Heart left ventricle (tissue), 16 donors: ENCODE data around the gene TGFBR2. TPM values are rescaled to one million over a fixed set of nuclear protein-coding genes. Genes with fewer than 3 reads are reported as not detected.

ENCODE experiments used
- ATAC-seq, 4 donors: fragments of 200-7000 bp; cut with Tn5 transposase; one replicate each; pipeline ENCODE4 v1.9.1; 2020 to 2022; ENCODE audit warnings: moderate library complexity in 4 of 4, mild to moderate bottlenecking in 3 of 4, moderate number of reproducible peaks in 1 of 4
- DNase-seq, 5 donors: peaks; one replicate each; pipeline ENCODE4 v3.0.0-alpha.2; 2020
- H3K27ac ChIP-seq, 12 donors: fragments of 200-600 bp; sonication (generic) in 4 of 12; one replicate each; pipeline versions ENCODE4 v1.5.0 to v1.8.0; 2016 to 2022; ENCODE audit warnings: mild to moderate bottlenecking in 2 of 12
- H3K27me3 ChIP-seq, 9 donors: fragments of 200-600 bp; sonication (generic) in 2 of 9; one replicate each; pipeline versions ENCODE4 v1.5.1 to v1.8.0; 2016 to 2022; ENCODE audit warnings: mild to moderate bottlenecking in 3 of 9
- H3K36me3 ChIP-seq, 9 donors: fragments of 200-600 bp; sonication (generic) in 2 of 9; one replicate each; pipeline versions ENCODE4 v1.5.0 to v1.8.0; 2018 to 2022; ENCODE audit warnings: mild to moderate bottlenecking in 2 of 9
- H3K4me1 ChIP-seq, 12 donors: fragments of 200-600 bp; sonication (generic) in 4 of 12; one replicate each; pipeline versions ENCODE4 v1.5.0 to v1.8.0; 2016 to 2022; ENCODE audit warnings: mild to moderate bottlenecking in 3 of 12
- H3K4me3 ChIP-seq, 12 donors: fragments of 200-600 bp; sonication (generic) in 4 of 12; one replicate each; pipeline versions ENCODE4 v1.5.0 to v1.8.0; 2017 to 2022; ENCODE audit warnings: mild to moderate bottlenecking in 9 of 12, moderate library complexity in 4 of 12
- H3K9me3 ChIP-seq, 12 donors: fragments of 200-600 bp; sonication (generic) in 4 of 12; one replicate each; pipeline versions ENCODE4 v1.5.0 to v1.8.0; 2016 to 2022; ENCODE audit warnings: mild to moderate bottlenecking in 1 of 12
- CTCF ChIP-seq, 12 donors: fragments of 200-600 bp; sonication (generic) in 4 of 12; IDR thresholded peaks; one replicate each; pipeline versions ENCODE4 v1.5.0 to v1.8.0; 2018 to 2022; ENCODE audit warnings: antibody characterized with exemption in 12 of 12, mild to moderate bottlenecking in 5 of 12
- POLR2A ChIP-seq, 2 donors: fragments of 450-650 bp; IDR thresholded peaks; one replicate each; pipeline ENCODE4 v1.6.1; 2017; ENCODE audit warnings: antibody characterized with exemption in 2 of 2, mild to moderate bottlenecking in 2 of 2, moderate library complexity in 2 of 2
- WGBS, 4 donors: extraction: QIAGEN DNeasy Blood & Tissue Kit in 2 of 4; methylation state at CpG; one replicate each; pipeline versions ENCODE4 v1.1.5 to v1.1.7; 2013 to 2018; 5-methylcytosine and 5-hydroxymethylcytosine counted together
- intact Hi-C, 10 donors: fragments of 100-400 bp; cut with DNase I; formaldehyde crosslinking; loops; one replicate each; pipeline versions ENCODE4 v1.11.1 to v1.14.2; 2022
- polyA plus RNA-seq, 2 donors: library from polyadenylated mRNA; stranded (reverse); fragments of 200-250 nt; gene quantifications; one replicate each; pipeline ENCODE4 v1.2.3, GENCODE V29; 2013
- total RNA-seq, 9 donors: library from RNA; depleted of rRNA in 2 of 9; stranded (reverse); fragments of >200 nt in 2 of 9; fragmentation: NEBNext Ultra II Directional in 3 of 9; extraction: Animal tissue kit (Norgen Biotek cat#: 25700) in 3 of 9; gene quantifications; one replicate each; pipeline versions ENCODE4 v1.1.0 to v1.2.4, GENCODE V29; 2016 to 2023
- donor health status: ischemic (EF 13 %, LVEDD 7.1; RV severe dilation, severe dysfunction).
- donor health status: healthy with polysubstance abuse.
- donor health status: DM: no; HTN: yes; CAD: no.
- donor health status: DM: no; HTN: no; CAD: no.
- donor health status: ischemic (EF 25% LVEDD 6.9; RV normal size, moderate dysfunction).
- donor health status: ischemic (EF 25% LVEDD 5.7; RV mildly dilated, moderate dysfunction).
- donor health status: healthy.
- donor health status: DM: yes; HTN: yes; CAD: no.
- donor health status: ischemic (EF 35%, LVEDD 5.7; RV mildly dilated, moderate dysfunction).
- donor health status: nonischemic (EF 11% LVEDD 7.7; RV severe dilation, severe dysfunction).
- donor health status: DM: yes; HTN: yes; CAD: no.
- donor health status: PGD.
- donor health status: ischemic (EF 29% LVEDD 5.4; RV normal size, mild dysfunction).
- donor health status: nonischemic (EF 23%, LVEDD 6.1; RV moderate dilation, normal function).

Gene TGFBR2
- total and polyA plus RNA-seq, 11 donors = 13.8 to 217 (median 143) TPM

- peaks cover 0 to 11% (median 0%) of the 10 kb centered on the region in 12 donors for H3K4me1 ChIP-seq
- intact Hi-C loops = loop anchor here in 2 of 10 donors (10.0 kb wide), 3 partner anchors 627 to 727 kb away; no protein-coding TSS in a partner anchor
- H3K27ac ChIP-seq = no peak overlapping the region
- WGBS, 4 donors = 56 to 60% (median 59%) methylated on average over 2 of the region's 2 CpGs
- ATAC-seq = no peak
- no peaks in the 10 kb centered on the region for H3K27me3 ChIP-seq
- H3K9me3 ChIP-seq = no peaks in the 10 kb centered on the region
- DNase-seq = no peak
- H3K36me3 ChIP-seq = no peaks in the 10 kb centered on the region
- no peak for TF ChIP-seq CTCF (IDR thresholded peaks at IDR 0.05)
- TF ChIP-seq POLR2A (IDR thresholded peaks at IDR 0.05) = no peak
- no peak overlapping the region for H3K4me3 ChIP-seq
Observed at GRCh38 chr3:30741889-30742288, 135.5 kb downstream of the TGFBR2 start.

DNA sequence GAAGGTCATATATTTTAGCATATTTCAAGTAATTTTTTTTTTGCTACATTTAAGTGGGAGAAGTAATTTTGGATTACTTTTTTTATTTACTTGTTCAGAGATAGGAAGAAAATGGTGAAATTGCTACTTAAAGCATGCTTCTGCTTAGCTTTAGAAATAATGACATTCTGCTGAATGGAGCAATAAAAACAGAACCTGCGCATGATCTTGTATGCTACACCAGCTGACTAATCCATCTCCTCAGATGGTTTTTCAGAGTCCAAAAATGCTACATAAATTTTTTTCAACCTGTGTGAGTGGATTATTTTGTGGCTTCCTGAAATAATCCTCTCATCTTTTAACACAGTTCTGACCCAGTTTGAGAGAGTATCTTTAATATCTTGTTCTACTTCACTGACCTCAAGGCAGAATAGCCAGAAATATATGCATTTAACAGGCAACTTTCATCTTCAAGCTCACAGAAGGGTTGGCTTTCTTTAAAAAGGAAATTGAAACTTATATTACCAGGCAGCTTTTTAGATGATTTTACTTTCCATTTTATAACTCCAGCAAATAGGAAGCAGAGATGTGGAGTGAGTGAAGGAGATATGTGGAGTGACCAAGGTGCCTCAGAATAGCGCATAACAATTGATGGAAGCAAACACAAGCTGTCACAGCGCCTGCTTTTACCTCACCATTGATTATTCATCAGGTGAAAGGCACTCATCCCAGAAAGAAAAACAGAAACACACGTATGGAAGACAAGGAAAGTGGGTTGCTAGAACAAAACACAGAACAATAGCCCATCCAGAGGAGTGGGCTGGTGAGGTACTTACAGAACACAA lies 136.6 kb downstream of the TGFBR2 start:
- no peaks in the 10 kb centered on the region for H3K27me3 ChIP-seq
- H3K4me3 ChIP-seq = no peak overlapping the region
- no peaks in the 10 kb centered on the region for H3K9me3 ChIP-seq
- no peaks in the 10 kb centered on the region for H3K36me3 ChIP-seq
- intact Hi-C loops = loop anchor here in 2 of 10 donors (10.0 kb wide), 3 partner anchors 628 to 728 kb away; no protein-coding TSS in a partner anchor
- 84 to 96% (median 94%) methylated on average over 4 of the region's 4 CpGs for WGBS, 4 donors
- no peak for ATAC-seq
- no peak overlapping the region for H3K27ac ChIP-seq
- TF ChIP-seq CTCF (IDR thresholded peaks at IDR 0.05) (no peak), POLR2A (IDR thresholded peaks at IDR 0.05) (no peak)
- no peak for DNase-seq
- H3K4me1 ChIP-seq = peaks cover 0 to 22% (median 0%) of the 10 kb centered on the region in 12 donors
